ENCODE measurements around the gene PTPRN2. TPM values are rescaled to one million over a fixed set of nuclear protein-coding genes. Genes with fewer than 3 reads are reported as not detected.

Gene PTPRN2
- total and polyA plus RNA-seq, 2 of the 13 experiments (the other 11 are each of a cell fraction or from before 2014, with no cell fraction given) = 2.5 to 24.2 TPM

- FAIRE-seq = no peak
- TF ChIP-seq ARNT (IDR thresholded peaks at IDR 0.05) (no peak), KAT7 (CRISPR knock-in tag; IDR thresholded peaks at IDR 0.05; ENCODE audit: borderline replicate concordance) (no peak), ZSCAN12 (CRISPR knock-in tag; IDR thresholded peaks at IDR 0.05) (no peak), ZNF674 (CRISPR knock-in tag; IDR thresholded peaks at IDR 0.05; ENCODE audit: low read depth) (no peak), PHB2 (IDR thresholded peaks at IDR 0.05; ENCODE audit: partially characterized antibody) (no peak), ZC3H4 (CRISPR knock-in tag; IDR thresholded peaks at IDR 0.05; ENCODE audit: borderline replicate concordance) (no peak), MNT (IDR thresholded peaks at IDR 0.05) (peak; percentile 95)
- 61% methylated on average over 5 of the region's 6 CpGs for WGBS (ENCODE audit: low lambda C conversion rate)
- BruUV-seq (replicated peaks) = no TSS peak
- H3K4me3 ChIP-seq (replicated peaks in 1 of 3; ENCODE audit: insufficient read depth in 1 of 3, low read depth in 2 of 3, low read length in 3 of 3) = no peak overlapping the region
- in situ Hi-C loops (cut with HindIII; ENCODE audit: extremely low pct_ligation_motif_present, low pct_unique_long_range_greater_than_20kb) (no loop called here), intact Hi-C loops (cut with micrococcal nuclease; ENCODE audit: unreplicated experiment) (no loop called here)
- H3K9me3 ChIP-seq (ENCODE audit: low read length) = no peaks in the 10 kb centered on the region
- no peak overlapping the region for H3K27ac ChIP-seq (ENCODE audit: extremely low read length, insufficient read depth, low read length)
- ChIA-PET CTCF (ENCODE audit: low intra/inter-chr PET ratio, low total read pairs) (no interaction called here), POLR2A (no interaction called here)
- H4K20me1 ChIP-seq (ENCODE audit: insufficient read depth, low read length) = no peaks in the 10 kb centered on the region
- DNase-seq (ENCODE audit: low spot score) = no peak
- no peaks in the 10 kb centered on the region for H3K4me1 ChIP-seq (ENCODE audit: insufficient read depth, low read length)
- no peaks in the 10 kb centered on the region for H3K79me2 ChIP-seq (ENCODE audit: insufficient read depth, low read length)
- no peak for ATAC-seq
- peaks cover 16 to 98% of the 10 kb centered on the region in 2 experiments for H3K27me3 ChIP-seq (ENCODE audit: control insufficient read depth in 1 of 2, insufficient read depth in 2 of 2, low read length in 2 of 2)
- no peaks in the 10 kb centered on the region for H3K36me3 ChIP-seq (replicated peaks in 1 of 2; ENCODE audit: control insufficient read depth in 1 of 2, insufficient read depth in 2 of 2, low read length in 2 of 2)
- no peak overlapping the region for H2AFZ ChIP-seq (ENCODE audit: low read length)
- no peak overlapping the region for H3K9ac ChIP-seq (ENCODE audit: insufficient read depth, low read depth, low read length)
- no peak overlapping the region for H3K4me2 ChIP-seq (ENCODE audit: low read depth, low read length)
These were observed 1069.0 kb downstream of the PTPRN2 start for GRCh38 chr7:157518514-157519175.
